ENCODE measurements around the gene IFNA4. TPM values are rescaled to one million over a fixed set of nuclear protein-coding genes. Genes with fewer than 3 reads are reported as not detected.

Gene IFNA4
- total and polyA plus RNA-seq, 9 of the 15 experiments (the other 6 are each of a cell fraction or from before 2014, with no cell fraction given): not detected

DNA sequence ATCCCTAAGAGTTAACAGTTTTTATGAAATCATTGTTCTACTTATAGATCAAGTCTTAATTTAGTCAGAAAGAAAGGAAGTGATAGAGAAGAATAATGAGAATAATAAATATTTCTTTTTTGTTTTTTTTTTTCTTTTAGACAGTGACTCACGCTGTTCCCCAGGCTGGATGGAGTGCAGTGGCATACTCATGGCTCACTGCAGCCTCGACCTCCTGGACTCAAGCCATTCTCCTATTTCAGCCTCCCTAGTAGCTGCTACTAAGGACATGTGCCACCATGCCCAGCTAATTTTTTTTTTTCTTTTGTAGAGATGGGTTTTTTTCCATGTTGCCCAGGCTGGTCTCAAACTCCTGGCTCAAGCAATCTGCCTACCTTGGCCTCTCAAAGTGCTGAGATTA, 31.9 kb downstream of the IFNA4 start (continued):
- TF ChIP-seq, protein P1, sequence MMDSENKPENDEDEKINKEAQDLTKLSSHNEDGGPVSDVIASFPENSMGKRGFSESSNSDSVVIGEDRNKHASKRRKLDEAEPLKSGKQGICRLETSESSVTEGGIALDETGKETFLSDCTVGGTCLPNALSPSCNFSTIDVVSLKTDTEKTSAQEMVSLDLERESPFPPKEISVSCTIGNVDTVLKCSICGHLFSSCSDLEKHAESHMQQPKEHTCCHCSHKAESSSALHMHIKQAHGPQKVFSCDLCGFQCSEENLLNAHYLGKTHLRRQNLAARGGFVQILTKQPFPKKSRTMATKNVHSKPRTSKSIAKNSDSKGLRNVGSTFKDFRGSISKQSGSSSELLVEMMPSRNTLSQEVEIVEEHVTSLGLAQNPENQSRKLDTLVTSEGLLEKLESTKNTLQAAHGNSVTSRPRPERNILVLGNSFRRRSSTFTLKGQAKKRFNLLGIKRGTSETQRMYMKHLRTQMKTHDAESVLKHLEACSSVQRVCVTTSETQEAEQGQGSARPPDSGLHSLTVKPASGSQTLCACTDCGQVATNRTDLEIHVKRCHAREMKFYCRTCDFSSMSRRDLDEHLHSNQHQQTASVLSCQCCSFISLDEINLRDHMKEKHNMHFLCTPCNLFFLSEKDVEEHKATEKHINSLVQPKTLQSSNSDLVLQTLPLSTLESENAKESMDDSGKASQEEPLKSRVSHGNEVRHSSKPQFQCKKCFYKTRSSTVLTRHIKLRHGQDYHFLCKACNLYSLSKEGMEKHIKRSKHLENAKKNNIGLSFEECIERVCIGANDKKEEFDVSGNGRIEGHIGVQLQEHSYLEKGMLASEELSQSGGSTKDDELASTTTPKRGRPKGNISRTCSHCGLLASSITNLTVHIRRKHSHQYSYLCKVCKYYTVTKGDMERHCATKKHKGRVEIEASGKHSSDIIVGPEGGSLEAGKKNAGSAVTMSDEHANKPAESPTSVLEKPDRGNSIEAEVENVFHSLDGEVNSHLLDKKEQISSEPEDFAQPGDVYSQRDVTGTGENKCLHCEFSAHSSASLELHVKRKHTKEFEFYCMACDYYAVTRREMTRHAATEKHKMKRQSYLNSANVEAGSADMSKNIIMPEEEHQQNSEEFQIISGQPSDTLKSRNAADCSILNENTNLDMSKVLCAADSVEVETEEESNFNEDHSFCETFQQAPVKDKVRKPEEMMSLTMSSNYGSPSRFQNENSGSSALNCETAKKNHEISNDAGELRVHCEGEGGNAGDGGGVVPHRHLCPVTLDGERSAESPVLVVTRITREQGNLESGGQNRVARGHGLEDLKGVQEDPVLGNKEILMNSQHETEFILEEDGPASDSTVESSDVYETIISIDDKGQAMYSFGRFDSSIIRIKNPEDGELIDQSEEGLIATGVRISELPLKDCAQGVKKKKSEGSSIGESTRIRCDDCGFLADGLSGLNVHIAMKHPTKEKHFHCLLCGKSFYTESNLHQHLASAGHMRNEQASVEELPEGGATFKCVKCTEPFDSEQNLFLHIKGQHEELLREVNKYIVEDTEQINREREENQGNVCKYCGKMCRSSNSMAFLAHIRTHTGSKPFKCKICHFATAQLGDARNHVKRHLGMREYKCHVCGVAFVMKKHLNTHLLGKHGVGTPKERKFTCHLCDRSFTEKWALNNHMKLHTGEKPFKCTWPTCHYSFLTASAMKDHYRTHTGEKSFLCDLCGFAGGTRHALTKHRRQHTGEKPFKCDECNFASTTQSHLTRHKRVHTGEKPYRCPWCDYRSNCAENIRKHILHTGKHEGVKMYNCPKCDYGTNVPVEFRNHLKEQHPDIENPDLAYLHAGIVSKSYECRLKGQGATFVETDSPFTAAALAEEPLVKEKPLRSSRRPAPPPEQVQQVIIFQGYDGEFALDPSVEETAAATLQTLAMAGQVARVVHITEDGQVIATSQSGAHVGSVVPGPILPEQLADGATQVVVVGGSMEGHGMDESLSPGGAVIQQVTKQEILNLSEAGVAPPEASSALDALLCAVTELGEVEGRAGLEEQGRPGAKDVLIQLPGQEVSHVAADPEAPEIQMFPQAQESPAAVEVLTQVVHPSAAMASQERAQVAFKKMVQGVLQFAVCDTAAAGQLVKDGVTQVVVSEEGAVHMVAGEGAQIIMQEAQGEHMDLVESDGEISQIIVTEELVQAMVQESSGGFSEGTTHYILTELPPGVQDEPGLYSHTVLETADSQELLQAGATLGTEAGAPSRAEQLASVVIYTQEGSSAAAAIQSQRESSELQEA (IDR thresholded peaks at IDR 0.05; ENCODE audit: low read depth): no peak
- TF ChIP-seq, protein P2, sequence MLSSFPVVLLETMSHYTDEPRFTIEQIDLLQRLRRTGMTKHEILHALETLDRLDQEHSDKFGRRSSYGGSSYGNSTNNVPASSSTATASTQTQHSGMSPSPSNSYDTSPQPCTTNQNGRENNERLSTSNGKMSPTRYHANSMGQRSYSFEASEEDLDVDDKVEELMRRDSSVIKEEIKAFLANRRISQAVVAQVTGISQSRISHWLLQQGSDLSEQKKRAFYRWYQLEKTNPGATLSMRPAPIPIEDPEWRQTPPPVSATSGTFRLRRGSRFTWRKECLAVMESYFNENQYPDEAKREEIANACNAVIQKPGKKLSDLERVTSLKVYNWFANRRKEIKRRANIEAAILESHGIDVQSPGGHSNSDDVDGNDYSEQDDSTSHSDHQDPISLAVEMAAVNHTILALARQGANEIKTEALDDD (IDR thresholded peaks at IDR 0.05): no peak
- TF ChIP-seq EHMT2 (IDR thresholded peaks at IDR 0.05) (no peak), SLC30A9 (CRISPR knock-in tag; IDR thresholded peaks at IDR 0.05) (no peak), HNRNPH1 (optimal IDR thresholded peaks at IDR 0.05; ENCODE audit: low read depth, low read length) (no peak)

Measured in K562 (cell line).